GM18867 (cell line): ENCODE data around the gene MOK.

Experiments used
- ATAC-seq: cut with Tn5 transposase; IDR thresholded peaks from one replicate; pipeline ENCODE4 v1.9.1; 2021; ENCODE audit warnings: mild to moderate bottlenecking, moderate library complexity; ENCODE audit not compliant: unreplicated experiment

Gene MOK

DNA sequence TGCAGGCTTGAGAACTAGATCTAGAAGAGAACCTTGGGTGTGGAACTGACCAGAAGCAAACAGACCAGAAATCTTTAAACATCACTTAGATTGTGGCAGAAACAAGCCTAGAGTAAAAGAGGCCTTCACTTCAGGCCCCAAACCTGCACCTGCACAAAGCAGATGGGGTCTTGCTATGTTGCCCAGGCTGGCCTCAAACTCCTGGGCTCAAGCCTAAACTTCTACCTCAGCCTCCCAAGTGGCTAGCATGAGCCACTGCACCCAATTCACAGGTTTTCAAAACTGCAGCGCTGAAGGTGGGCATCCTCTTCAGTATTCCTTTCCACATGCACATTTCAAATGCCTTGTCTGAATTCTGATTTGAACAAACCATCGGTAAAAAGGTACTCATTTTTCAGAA, 19.9 kb downstream of the MOK start:
- ATAC-seq, result no peak

DNA sequence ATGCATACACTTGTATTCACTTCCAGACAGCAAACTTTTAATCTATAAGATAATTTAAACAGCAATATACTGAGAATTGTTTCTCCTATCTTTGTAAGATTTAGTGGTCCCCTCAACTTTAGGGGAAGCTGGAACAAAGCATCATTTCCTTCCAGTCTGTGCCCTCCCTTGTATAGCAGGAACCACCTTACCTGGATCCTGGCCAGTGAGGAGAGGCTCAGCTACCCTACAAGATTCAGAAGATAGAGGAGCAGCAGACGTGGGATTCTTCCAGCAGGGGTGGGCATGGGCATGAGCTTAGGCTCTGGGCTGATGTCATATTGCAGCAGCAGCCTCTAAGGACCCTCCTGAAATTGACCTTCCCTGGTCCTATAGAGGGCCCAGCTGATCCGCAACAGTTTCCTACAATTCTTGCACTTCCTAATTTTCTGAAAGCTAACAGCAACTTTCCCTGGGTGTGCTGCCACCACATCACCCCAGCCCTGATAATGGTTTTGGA, 21.3 kb downstream of the MOK start:
- no peak for ATAC-seq

DNA sequence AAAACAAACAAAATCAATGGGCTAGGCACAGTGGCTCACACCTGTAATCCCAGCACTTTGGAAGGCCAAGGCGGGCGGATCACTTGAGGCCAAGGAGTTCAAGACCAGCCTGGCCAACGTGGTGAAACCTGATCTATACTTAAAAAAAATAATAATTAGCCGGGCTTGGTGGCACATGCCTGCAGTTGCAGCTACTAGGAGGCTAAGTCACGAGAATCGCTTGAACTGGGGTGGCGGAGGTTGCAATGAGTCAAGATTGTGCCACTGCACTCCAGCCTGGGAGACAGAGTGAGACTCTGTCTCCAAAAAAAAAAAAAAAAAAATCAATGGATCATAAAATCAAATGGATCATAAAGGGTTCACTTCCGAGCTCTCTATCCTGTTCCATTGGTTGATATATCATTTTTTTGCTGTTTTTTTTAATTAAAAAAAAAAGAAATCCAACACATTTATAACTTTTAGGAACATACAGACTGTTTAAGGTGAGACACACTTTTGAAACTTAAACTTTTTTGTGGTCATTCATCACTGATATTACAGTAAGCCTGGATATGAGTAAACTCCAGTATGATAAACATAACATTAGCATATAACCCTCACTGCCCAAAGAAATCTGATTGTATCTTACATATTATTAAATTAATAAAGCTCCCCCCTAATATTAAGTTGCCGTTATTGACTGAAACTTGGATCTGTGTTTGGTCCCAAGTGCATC, 22.1 kb downstream of the MOK start:
- no peak for ATAC-seq

DNA sequence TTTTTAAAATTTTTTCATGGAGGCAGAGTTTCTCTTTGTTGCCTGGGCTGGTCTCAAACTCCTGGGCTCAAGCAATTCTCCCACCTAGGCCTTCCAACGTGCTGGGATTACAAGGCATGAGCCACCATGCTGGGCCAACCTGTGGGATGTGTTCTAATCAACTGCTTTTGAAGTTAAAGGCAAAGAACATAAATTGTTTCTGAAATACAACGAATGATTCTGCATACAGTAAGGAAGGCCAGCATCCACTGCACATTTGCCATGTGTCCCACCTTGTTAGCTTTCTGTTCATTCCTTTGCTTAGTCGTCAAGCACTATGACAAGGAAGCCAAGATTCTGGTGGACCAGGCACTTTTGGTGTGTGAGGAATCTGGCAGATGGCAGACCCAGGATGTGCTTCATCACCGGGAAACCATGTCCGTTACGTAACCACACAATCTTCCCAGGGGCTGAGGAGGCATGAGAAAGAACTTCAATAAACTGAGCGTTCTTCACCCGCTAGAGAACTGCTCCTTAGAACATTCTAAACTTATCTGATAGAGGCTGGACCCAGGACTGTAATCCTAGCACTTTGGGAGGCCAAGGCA, 24.5 kb downstream of the MOK start:
- no peak for ATAC-seq

DNA sequence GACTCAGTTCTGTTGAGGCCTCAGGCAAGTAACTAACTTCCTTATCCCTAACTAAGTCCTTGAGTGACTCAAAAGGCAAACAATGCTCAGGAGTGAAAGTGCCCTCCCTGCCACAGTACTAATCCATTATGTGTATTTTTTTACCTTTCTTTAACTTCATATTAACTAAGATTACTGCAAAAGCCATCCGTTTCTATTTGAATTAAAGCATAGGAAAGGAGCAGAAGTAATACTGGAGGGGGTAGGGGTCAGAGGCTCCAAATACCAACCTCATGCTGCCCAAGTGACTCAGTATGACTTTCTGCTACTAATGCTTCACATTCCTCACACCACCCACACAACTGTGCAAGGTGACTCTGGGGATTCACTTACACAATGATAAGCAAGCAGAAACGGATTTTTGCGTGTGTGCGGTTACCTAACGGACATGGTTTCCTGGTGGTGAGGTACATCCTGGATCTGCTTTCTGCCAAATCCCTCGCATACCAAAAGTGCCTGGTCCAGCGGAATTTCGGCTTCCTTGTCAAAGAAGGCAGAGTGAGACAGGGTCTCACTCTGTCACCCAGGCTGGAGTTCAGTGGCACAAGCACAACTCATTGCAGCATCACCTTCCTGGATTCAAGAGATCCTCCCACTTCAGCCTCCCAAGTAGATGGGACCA, 25.1 kb downstream of the MOK start:
- ATAC-seq, result no peak

DNA sequence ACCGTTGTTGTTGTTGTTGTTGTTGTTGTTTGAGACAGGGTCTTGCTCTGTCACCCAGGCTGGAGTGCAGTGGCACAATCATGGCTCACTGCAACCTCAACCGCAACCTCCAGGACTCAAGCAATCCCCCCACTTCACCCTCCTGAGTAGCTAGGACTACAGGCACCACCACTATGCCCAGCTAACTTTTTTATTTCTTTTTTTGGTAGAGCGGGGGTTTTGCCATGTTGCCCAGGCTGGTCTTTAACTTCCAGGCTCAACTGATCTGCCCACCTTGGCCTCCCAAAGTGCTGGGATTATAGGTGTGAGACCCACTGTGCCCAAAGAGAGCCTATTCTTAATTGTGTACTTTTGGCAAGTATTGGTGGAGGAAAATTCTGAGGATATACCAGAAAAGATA, 25.7 kb downstream of the MOK start:
- no peak for ATAC-seq

DNA sequence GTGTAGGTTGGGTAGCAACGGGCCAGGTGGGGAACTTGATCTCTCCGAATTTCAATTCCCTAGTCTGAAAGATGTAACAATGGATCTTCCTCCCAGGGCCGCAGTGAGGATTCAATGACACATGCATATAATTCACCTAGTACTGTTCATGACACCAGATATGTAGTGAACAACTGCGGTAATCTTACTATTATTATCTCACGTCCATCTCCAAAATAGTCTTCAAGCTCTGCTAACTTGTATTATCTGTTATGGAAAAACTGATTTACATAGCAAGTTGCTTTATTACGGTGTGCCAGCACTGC, 26.4 kb downstream of the MOK start:
- ATAC-seq, result no peak

DNA sequence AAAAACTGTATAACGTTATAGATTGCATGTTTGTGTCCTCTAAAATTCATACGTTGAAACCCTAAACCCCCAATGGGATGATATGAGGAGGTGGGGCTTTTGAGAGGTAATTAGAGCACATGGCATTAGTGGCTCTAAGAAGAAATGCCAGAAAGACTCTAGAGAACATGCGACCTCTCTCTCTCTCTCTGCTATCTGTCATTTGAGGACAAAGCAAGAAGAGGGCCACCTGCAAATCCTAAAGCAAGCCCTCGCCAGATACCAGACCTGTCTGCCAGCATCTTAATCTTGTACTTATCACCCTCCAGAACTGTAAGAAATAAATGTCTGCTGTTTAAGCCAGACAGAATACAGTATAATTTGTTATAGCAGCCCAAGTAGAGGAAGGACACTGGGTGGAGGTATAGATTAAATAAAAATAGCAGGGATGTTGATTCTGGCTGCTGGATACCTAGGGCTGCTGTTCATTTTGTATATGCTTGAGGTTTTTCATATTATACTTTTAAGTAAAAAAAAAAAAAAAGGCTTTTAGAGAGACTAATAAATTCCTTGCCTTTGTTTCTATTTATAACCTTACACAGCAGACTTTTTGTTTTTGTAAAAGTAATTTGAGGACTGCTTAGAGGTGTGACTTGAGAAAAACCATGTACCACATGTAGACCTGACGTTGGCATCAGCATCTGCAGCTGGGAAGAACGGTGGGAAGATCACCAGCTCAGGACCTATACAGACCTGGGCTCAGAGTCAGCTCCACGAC, 26.9 kb downstream of the MOK start:
- no peak for ATAC-seq

DNA sequence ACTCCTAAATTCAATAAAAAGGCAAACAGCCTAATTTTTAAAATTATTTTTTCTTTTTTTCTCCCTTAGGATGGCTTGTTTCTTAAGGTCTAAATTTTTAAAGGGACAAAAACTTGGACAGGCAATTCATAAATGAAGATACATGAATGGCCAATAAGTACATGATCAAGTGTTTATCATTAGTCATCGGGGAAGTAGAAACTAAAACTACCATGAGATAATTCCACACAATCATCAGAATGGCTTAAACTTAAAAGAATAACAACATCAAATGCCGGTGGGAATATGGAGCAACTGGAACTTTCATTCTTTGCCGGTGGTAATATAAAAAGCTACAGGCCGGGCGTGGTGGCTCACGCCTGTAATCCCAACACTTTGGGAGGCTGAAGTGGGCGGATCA, 29.1 kb downstream of the MOK start:
- no peak for ATAC-seq

DNA sequence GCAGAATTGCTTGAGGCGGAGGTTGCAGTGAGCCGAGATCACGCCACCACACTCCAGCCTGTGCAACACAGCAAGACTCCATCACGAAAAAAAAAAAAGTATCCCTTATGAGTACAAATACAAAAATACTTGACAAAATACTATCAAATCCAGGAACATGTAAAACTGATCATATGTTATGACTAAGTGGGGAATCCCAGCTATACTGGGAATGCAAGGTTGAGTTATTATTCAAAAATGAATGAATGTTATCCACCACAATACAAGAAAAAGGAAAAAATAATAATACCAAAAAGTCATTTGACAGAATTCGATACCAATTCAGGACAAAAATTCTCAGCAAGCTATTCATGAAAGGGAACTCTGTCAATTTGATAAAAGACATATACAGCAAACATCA, 32.6 kb downstream of the MOK start:
- no peak for ATAC-seq

DNA sequence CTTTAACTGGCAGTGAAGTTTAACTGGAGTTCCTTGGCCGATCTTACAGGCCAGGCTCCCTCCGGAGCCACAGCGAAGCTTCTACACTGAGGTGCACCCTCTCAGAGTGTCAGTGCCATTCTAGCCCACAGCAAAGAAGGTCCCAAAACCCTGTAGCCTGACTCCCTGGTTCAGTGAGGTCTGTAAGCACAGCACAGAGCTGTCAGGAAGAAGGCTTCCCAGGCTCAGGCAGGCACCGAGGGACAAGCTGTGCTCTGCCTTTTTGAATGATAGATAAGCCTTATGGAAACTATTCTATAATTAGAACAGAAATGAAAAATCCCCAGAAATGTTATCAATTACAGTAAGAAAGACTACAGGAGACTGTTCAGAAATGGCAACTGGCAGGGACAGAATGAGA, 40.2 kb downstream of the MOK start:
- no peak for ATAC-seq

DNA sequence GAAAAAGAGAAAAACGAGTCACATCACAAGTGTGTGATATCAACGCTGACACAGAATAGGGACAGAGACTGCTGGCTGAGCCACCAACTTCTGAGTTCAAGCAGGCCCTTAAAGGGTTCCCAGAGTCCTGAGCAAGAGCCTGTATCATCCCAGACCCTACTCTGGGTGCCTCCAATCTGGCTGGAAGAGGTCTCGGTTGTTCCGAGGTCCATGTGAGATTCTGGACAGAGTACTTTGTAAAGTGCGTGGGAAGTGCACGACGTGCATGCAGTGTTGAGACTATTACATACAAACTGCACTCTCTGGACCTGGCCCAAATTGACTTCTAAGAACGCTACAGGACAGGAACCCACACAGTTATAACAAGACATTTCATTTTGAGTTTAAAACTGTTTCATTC, 40.6 kb downstream of the MOK start:
- ATAC-seq, result no peak

DNA sequence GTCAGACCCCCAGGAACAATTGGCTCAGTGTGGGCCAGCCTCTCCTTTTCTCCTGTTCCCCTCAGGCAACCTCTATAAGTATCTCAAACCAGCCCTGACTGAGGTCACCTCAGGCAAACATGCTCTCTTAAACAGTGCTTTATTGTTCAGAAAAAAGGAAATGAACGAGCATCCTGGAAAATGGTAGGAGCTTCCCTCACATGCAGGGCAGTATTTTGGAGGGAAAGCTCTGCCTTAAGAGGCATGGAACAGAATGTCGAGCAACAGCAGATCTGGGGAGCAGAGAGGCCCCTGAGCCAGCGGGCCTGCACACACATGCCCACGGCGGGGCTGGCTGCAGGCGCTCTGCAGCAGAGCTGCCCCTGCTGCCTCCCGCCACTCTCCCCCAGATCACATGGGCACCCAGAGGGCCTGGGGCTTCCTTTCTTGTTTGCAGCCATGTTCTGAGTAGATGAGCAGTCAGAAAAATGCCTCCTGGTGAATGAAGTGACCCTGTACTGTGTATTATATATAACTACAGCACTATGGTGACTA, 42.0 kb downstream of the MOK start:
- ATAC-seq, result no peak

DNA sequence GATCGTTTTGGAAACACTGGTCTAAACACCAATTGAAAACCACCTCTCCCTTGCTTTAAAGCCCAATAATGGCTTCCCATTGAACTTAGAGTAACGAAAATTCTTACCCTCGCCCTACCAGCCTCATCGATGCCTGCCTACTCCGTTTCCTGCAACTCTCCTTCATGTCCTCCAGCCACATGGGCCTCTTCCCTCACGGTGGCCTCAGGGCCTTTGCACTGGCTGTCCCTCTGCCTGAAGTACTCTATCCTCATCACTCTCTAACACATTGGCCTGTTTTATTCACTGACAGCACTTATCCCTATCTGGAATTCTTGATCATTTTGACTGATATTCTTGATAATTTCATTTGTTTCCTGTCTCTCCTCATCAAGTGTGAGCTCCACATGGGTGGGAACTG, 46.8 kb downstream of the MOK start:
- no peak for ATAC-seq

DNA sequence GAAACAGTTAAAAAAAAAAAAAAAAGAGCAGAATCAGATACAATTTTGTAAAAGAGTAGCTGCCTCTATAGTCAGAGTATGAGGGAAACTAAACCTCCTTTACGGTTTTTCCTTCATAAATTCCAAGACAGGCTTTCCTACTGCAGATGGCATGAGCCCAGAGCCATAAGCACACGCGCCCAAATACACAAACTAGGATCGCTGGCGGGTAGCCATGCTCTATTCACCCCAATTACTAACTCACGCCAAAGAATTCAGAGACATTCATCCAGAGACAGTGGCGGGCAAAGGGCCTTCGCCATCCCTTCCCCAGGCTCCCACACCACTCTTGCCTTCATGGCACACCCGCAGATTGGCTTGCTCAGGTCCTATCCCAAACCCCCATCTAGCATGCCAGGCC, 48.2 kb downstream of the MOK start:
- no peak for ATAC-seq

DNA sequence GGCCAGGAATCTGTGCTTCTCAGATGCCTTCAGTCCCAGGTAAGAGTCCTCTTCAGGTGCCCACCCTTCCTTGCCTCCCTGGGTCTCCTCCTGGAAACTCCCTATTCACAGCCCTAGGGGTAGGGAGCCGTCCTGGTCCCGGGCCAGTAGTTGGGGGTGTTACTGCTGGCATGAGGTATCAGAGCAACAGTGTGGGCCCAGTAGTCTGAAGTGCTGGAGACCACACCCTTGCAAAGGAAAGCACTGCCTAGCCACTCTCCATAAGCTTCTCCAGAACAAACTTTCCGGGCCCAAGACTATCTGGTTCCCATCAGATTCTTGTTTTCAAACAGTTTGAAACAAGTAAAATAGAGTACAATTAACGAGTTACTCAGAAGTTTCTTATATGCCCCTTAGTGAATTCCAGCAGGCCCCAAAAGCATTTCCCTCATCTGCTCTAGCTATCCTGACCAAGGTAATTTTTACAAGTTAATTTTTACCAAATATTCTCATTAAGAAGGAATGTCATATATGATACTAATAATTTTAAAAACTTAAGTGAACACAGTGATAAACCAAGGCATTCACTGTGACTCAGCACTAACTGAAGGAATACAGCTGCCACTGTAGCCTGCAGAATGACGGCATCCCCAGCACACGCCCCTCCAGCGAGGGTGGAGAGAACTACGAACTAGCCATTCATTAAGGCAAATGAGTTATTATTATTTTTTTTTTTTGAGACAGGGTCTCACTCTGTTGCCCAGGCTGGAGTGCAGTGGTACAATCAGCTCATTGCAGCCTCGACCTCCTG, 49.4 kb downstream of the MOK start:
- ATAC-seq, result no peak

DNA sequence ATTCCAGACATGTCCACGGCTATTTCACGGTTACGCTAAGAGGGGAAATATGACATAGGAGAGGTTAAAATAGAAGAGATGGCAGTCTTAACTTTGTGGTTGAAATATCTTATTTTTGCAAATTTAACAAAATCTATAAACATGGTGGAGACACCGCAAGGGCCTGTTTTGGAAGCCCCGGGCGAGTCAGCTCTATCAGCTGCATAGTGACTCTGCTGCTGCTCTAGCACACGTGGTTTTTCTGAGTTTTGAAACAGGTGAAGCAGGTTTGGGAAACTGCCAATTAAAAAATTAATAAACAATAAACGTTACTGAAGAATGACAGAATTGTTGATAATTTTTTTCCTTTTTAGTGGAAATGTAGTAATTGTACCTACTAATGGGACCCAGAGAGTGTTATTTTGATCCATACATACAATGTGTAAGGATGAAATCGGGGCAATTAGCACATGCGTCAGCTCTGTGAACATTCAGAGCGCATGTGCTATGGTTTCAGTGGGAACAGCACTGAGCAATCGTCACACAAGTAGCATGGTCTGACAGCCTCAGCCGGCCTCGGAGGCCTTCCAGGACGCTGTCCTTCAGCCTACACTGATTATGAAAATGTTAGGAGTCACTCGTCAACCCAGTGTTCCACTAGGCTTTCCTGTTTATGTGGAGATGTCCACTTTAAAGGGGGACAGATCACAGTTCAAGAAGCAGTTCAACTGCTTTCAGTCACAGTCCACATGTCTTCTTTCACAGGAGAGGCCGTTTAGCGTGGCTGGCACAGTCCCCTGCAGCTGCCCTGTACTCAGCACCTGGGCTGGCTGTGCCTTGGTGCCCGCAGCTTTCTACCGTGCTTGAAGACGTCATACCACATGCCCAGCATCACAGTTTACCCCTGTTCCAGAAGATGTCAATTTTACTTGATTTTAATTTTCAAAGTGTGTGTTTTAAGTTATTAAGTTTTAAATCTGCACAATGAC, 51.8 kb downstream of the MOK start:
- ATAC-seq, result no peak

DNA sequence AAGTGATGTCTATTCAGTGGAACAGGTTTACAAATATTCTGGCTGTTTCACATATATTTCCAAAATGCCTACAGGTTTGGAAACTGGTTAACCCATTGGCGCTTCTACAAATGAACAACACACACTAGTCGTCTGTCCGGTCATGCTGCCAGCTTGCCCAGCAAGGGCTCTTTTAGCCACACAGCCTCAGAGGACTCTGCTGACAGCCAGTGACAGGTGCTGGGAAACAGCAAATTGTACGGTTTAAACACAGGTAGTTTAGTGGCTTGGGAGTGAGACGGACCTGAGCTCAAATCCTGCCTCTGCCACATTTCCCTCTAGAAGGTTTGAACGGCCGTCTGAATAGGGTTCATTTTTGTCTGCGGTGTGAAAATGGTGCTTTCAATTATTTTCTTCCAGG, 53.8 kb downstream of the MOK start:
- ATAC-seq, result no peak

DNA sequence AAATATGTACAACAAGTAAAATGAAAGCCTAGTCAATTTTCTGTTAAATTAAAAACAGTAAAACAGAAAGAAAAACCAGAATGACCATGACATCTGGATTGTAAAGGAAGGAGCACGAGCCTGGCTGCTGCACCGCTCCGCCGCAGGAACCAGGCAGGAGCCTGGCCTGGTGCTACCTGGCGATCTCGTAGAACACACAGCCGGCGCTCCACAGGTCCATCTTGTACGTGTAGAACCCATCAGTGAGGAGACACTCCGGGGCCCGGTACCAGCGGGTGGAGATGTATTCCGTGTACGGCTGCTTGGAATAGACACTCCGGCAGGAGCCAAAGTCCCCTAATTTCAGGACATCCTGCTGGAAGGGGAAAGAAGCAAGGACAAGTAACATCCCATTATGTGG, 54.3 kb downstream of the MOK start:
- ATAC-seq, result no peak

DNA sequence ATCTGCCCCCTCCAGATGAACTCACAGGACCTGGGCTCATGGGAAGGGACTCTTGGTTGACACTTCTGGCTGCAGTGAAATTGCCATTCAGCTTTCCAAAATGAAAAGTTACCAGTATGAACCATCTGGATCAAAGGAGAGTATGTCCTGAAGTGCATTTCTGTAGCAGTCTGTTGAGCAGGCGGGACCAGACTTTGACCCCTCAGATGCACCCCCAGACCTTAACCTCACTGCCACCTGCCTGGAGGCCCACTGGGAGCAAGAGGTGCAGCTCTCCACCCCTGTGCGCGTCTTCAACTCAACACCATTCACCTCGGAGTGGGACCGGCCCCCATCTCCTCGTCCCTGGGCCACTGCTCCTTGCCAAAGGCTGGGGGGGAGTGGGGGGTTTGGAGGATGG, 55.0 kb downstream of the MOK start:
- no peak for ATAC-seq
